ENCODE results near the gene NUP214. TPM values are rescaled to one million over a fixed set of nuclear protein-coding genes. Genes with fewer than 3 reads are reported as not detected.

Gene NUP214
- total and polyA plus RNA-seq, 2 of the 4 experiments (the other 2 are of a cell fraction), result 7.9 to 13.4 TPM

GRCh38 chr9:131233556-131233955 lies 108.2 kb downstream of the NUP214 start:
- Histone ChIP-seq H4K20me1 (ENCODE audit: insufficient read depth, low read length) (peaks cover 9% of the 10 kb centered on the region; the same call in 1 of the 2 replicates), H4K5ac (ENCODE audit: low read depth, low read length) (no peak overlapping the region), H3K79me1 (ENCODE audit: low read depth in 1 of 2, low read length in 2 of 2) (0 out of 4 replicates have a peak, but pooled peaks cover 0 to 10% of the 10 kb centered on the region in 2 experiments), H3K9me3 (ENCODE audit: control insufficient read depth, insufficient read depth, low read length) (no peaks in the 10 kb centered on the region), H3K4ac (ENCODE audit: low read depth, low read length) (no peak overlapping the region), H3K9ac (ENCODE audit: low read depth, low read length) (no peak overlapping the region), H3K4me3 (ENCODE audit: insufficient read depth, low read depth, low read length) (no peak overlapping the region), H2BK15ac (ENCODE audit: low read depth, low read length) (no peak overlapping the region), H2AK5ac (ENCODE audit: low read depth, low read length) (no peak overlapping the region), H2BK20ac (ENCODE audit: low read depth, low read length) (no peak overlapping the region), H3K36me3 (ENCODE audit: control insufficient read depth, insufficient read depth, low read length) (peaks cover 38% of the 10 kb centered on the region), H4K8ac (ENCODE audit: low read depth in 2 of 2, low read length in 2 of 2) (no peak overlapping the region), H3K9me1 (ENCODE audit: insufficient read depth, low read length) (peaks cover 12% of the 10 kb centered on the region), H3K27ac (ENCODE audit: insufficient read depth, low read length) (no peak overlapping the region), H3K4me1 (ENCODE audit: control insufficient read depth, insufficient read depth, low read length) (peaks cover 14% of the 10 kb centered on the region), H3K14ac (replicated peaks; ENCODE audit: low read depth, low read length) (no peak overlapping the region), H3K4me2 (ENCODE audit: low read depth, low read length) (no peak overlapping the region), H3K27me3 (ENCODE audit: control insufficient read depth, insufficient read depth, low read length) (no peaks in the 10 kb centered on the region), H4K91ac (ENCODE audit: insufficient read depth, low read depth, low read length) (no peak overlapping the region), H2BK5ac (ENCODE audit: low read depth, low read length, poor library complexity, severe bottlenecking) (no peak overlapping the region), H2AFZ (replicated peaks; ENCODE audit: low read length, poor library complexity) (no peak overlapping the region), H3K23ac (ENCODE audit: low read depth, low read length) (no peak overlapping the region), H3K18ac (ENCODE audit: low read depth, low read length) (no peak overlapping the region), H2BK120ac (ENCODE audit: low read depth, low read length) (no peak overlapping the region), H3K56ac (ENCODE audit: extremely low read depth, insufficient read depth, low read length) (no peak overlapping the region), H2AK9ac (replicated peaks; ENCODE audit: low read depth, low read length, poor library complexity) (no peak overlapping the region)
- in situ Hi-C loops (cut with MboI; ENCODE audit: low sequenced_read_pairs) (no loop called here), dilution Hi-C loops (cut with HindIII; ENCODE audit: low sequenced_read_pairs, unreplicated experiment) (no loop called here), intact Hi-C loops (cut with micrococcal nuclease) (no loop called here)
- WGBS, 2 experiments (ENCODE audit: extremely low coverage in 2 of 2, insufficient read length in 1 of 2), result 100% methylated on average over 3 of the region's 11 CpGs; no CpG with 5 or more reads in 1 of the 2 experiments
- CTCF ChIA-PET, result no interaction called here
- POLR2A ChIA-PET (ENCODE audit: unreplicated experiment), result no interaction called here
- no peak for ATAC-seq (ENCODE audit: low read depth)
- BruUV-seq (replicated peaks), result no TSS peak
- no peak for DNase-seq
- TF ChIP-seq USF2 (IDR thresholded peaks at IDR 0.05; ENCODE audit: low read depth, low read length) (no peak), MXI1 (IDR thresholded peaks at IDR 0.05; ENCODE audit: borderline replicate concordance, low read depth, low read length) (no peak), NFE2L2 (IDR thresholded peaks at IDR 0.05; ENCODE audit: low read depth, low read length) (no peak), CEBPB (IDR thresholded peaks at IDR 0.05; ENCODE audit: low read depth, low read length) (no peak)
